H9 (cell line): ENCODE results near the gene CSRP3. TPM values are rescaled to one million over a fixed set of nuclear protein-coding genes. Genes with fewer than 3 reads are reported as not detected.

Experiments
- DNase-seq: peaks from one replicate; pipeline ENCODE4 v3.0.0-alpha.2; 2017
- H2AFZ ChIP-seq: one replicate; pipeline ENCODE4 v1.6.1; 2013; ENCODE audit warnings: mild to moderate bottlenecking, low read length, control low read depth, moderate library complexity
- H2AK5ac ChIP-seq: 2 replicates; pipeline ENCODE4 v1.6.1; 2013; ENCODE audit warnings: low read length, control low read depth, mixed read lengths; ENCODE audit not compliant: insufficient read length
- H2BK120ac ChIP-seq: one replicate; pipeline ENCODE4 v1.6.1; 2013; ENCODE audit warnings: low read depth, mild to moderate bottlenecking, low read length, control low read depth, inconsistent platforms; ENCODE audit not compliant: poor library complexity, severe bottlenecking
- H2BK12ac ChIP-seq: 2 replicates; pipeline ENCODE4 v1.6.1; 2013; ENCODE audit warnings: low read length, control low read depth, mixed read lengths, low read depth; ENCODE audit not compliant: insufficient read length
- H2BK15ac ChIP-seq: 2 replicates; pipeline ENCODE4 v1.6.1; 2013; ENCODE audit warnings: low read depth, low read length, control low read depth
- H2BK20ac ChIP-seq: one replicate; pipeline ENCODE4 v1.6.1; 2013; ENCODE audit warnings: low read depth, mild to moderate bottlenecking, low read length, control low read depth, inconsistent platforms; ENCODE audit not compliant: poor library complexity, severe bottlenecking
- H2BK5ac ChIP-seq: 2 replicates; pipeline ENCODE4 v1.6.1; 2013; ENCODE audit warnings: low read length, control low read depth, mixed read lengths; ENCODE audit not compliant: insufficient read length
- H3K14ac ChIP-seq: 2 replicates; pipeline ENCODE4 v1.6.1; 2013; ENCODE audit warnings: low read length, control low read depth; ENCODE audit not compliant: insufficient read depth
- H3K18ac ChIP-seq: 2 replicates; pipeline ENCODE4 v1.6.1; 2013; ENCODE audit warnings: low read depth, mild to moderate bottlenecking, mixed read lengths, low read length, control low read depth; ENCODE audit not compliant: insufficient read length
- H3K23ac ChIP-seq: 2 replicates; pipeline ENCODE4 v1.6.1; 2013; ENCODE audit warnings: low read length, control low read depth, mixed read lengths, low read depth; ENCODE audit not compliant: insufficient read length
- H3K23me2 ChIP-seq: 2 replicates; pipeline ENCODE4 v1.6.1; 2013; ENCODE audit warnings: low read depth, mild to moderate bottlenecking, mixed read lengths, low read length, control low read depth; ENCODE audit not compliant: insufficient read length, poor library complexity, severe bottlenecking
- H3K27ac ChIP-seq: 2 replicates; pipeline ENCODE4 v1.5.1; 2013; ENCODE audit warnings: low read length, control low read depth, mixed read lengths, low read depth; ENCODE audit not compliant: insufficient read length
- H3K27me3 ChIP-seq: 2 replicates; pipeline ENCODE4 v1.6.1; 2013; ENCODE audit warnings: low read length, control low read depth, inconsistent platforms; ENCODE audit not compliant: insufficient read depth
- H3K4ac ChIP-seq: 2 replicates; pipeline ENCODE4 v1.6.1; 2013; ENCODE audit warnings: low read depth, mild to moderate bottlenecking, control low read depth, inconsistent platforms, low read length, moderate library complexity
- H3K4me1 ChIP-seq: 2 replicates; pipeline ENCODE4 v1.6.1; 2013; ENCODE audit warnings: low read length, control low read depth, inconsistent platforms; ENCODE audit not compliant: insufficient read depth
- H3K4me2 ChIP-seq: 2 replicates; pipeline ENCODE4 v1.6.1; 2013; ENCODE audit warnings: low read length, control low read depth, mixed read lengths; ENCODE audit not compliant: insufficient read length, insufficient read depth
- H3K56ac ChIP-seq: 2 replicates; pipeline ENCODE4 v1.6.1; 2013; ENCODE audit warnings: low read depth, mild to moderate bottlenecking, mixed read lengths, low read length, control low read depth; ENCODE audit not compliant: insufficient read length
- H3K79me1 ChIP-seq: 2 replicates; pipeline ENCODE4 v1.6.1; 2013; ENCODE audit warnings: low read depth, mild to moderate bottlenecking, moderate library complexity, low read length, control low read depth, inconsistent platforms; ENCODE audit not compliant: insufficient read depth, poor library complexity, severe bottlenecking
- H3K79me2 ChIP-seq: 2 replicates; pipeline ENCODE4 v1.6.1; 2013; ENCODE audit warnings: low read length, control low read depth, inconsistent platforms; ENCODE audit not compliant: insufficient read depth
- H3K9ac ChIP-seq: 2 replicates; pipeline ENCODE4 v1.6.1; 2013; ENCODE audit warnings: low read length, control low read depth, mixed read lengths; ENCODE audit not compliant: insufficient read length; ENCODE audit errors: extremely low read depth
- H3K9me3 ChIP-seq: one replicate; pipeline ENCODE4 v1.6.1; 2013; ENCODE audit warnings: low read depth, low read length, inconsistent platforms; ENCODE audit not compliant: control insufficient read depth
- H3T11ph ChIP-seq: one replicate; pipeline ENCODE4 v1.6.1; 2013; ENCODE audit warnings: mild to moderate bottlenecking, low read length, control low read depth, inconsistent platforms
- H4K20me1 ChIP-seq: one replicate; pipeline ENCODE4 v1.6.1; 2013; ENCODE audit not compliant: control insufficient read depth, insufficient read length, insufficient read depth
- H4K5ac ChIP-seq: 2 replicates; pipeline ENCODE4 v1.6.1; 2013; ENCODE audit warnings: low read depth, mild to moderate bottlenecking, mixed read lengths, low read length, control low read depth; ENCODE audit not compliant: insufficient read length
- H4K8ac ChIP-seq: replicated peaks from 2 replicates; pipeline ENCODE4 v1.6.1; 2013; ENCODE audit warnings: low read length, control low read depth, mixed read lengths, low read depth; ENCODE audit not compliant: insufficient read length
- H4K91ac ChIP-seq: 2 replicates; pipeline ENCODE4 v1.6.1; 2013; ENCODE audit warnings: low read depth, mild to moderate bottlenecking, moderate library complexity, mixed read lengths, low read length, control low read depth; ENCODE audit not compliant: insufficient read length
- H3K27ac Mint-ChIP-seq, 3 experiments: 2 replicates in 2 of 3; 3 replicates in 1 of 3; pipeline ENCODE4 v1.8.0; 2020 to 2021; ENCODE audit warnings: mixed read lengths in 3 of 3, mild to moderate bottlenecking in 1 of 3, moderate library complexity in 1 of 3
- H3K27me3 Mint-ChIP-seq: 2 replicates; pipeline ENCODE4 v1.8.0; 2021; ENCODE audit warnings: low read depth, mild to moderate bottlenecking, moderate library complexity, mixed read lengths
- H3K36me3 Mint-ChIP-seq, 3 experiments: 2 replicates in 2 of 3; 3 replicates in 1 of 3; pipeline ENCODE4 v1.8.0; 2020 to 2021; ENCODE audit warnings: low read depth in 3 of 3, mixed read lengths in 3 of 3; ENCODE audit not compliant: insufficient read depth in 1 of 3
- H3K4me1 Mint-ChIP-seq, 2 experiments: 2 replicates each; pipeline ENCODE4 v1.8.0; 2020; ENCODE audit warnings: mixed read lengths in 2 of 2
- H3K4me3 Mint-ChIP-seq, 2 experiments: 2 replicates in 1 of 2; 3 replicates in 1 of 2; pipeline ENCODE4 v1.8.0; 2020 to 2021; ENCODE audit warnings: mild to moderate bottlenecking in 2 of 2, mixed read lengths in 2 of 2, moderate library complexity in 1 of 2
- H3K9me3 Mint-ChIP-seq, 2 experiments: 2 replicates in 1 of 2; 3 replicates in 1 of 2; pipeline ENCODE4 v1.8.0; 2020; ENCODE audit warnings: mild to moderate bottlenecking in 2 of 2, mixed read lengths in 2 of 2, moderate library complexity in 1 of 2
- CTCF ChIP-seq: fragments of 200-600 bp; sonication (generic); conservative IDR thresholded peaks from 3 replicates; pipeline ENCODE4 v1.8.0; 2021; ENCODE audit warnings: antibody characterized with exemption, mild to moderate bottlenecking
- WGBS: extraction: QIAGEN DNeasy Blood & Tissue Kit; methylation state at CpG from one replicate; pipeline ENCODE4 v1.1.7; 2013; ENCODE audit warnings: missing lambda C conversion rate, low lambda C conversion rate, mixed read lengths; ENCODE audit not compliant: insufficient read length; ENCODE audit errors: extremely low coverage; 5-methylcytosine and 5-hydroxymethylcytosine counted together
- total RNA-seq: library from RNA; stranded (reverse); gene quantifications from 2 replicates; pipeline ENCODE4 v1.2.1, GENCODE V29; 2021

Gene CSRP3
- total RNA-seq, 1 experiment from 2014 or later, result not detected

- Histone ChIP-seq H3K27me3 (no peaks in the 10 kb centered on the region), H3K23ac (no peak overlapping the region), H3K4me1 (no peaks in the 10 kb centered on the region), H3K23me2 (no peaks in the 10 kb centered on the region), H2AFZ (no peak overlapping the region), H3K79me1 (no peaks in the 10 kb centered on the region), H2BK20ac (no peak overlapping the region), H3K4ac (no peak overlapping the region), H3K14ac (no peak overlapping the region), H2AK5ac (no peak overlapping the region), H2BK120ac (no peak overlapping the region), H2BK15ac (no peak overlapping the region), H4K8ac (no peak overlapping the region), H4K20me1 (no peaks in the 10 kb centered on the region), H3K79me2 (no peaks in the 10 kb centered on the region), H3K4me2 (no peak overlapping the region), H4K5ac (no peak overlapping the region), H3K9ac (no peak overlapping the region), H3K18ac (no peak overlapping the region), H4K91ac (no peak overlapping the region), H2BK5ac (no peak overlapping the region), H2BK12ac (no peak overlapping the region), H3K9me3 (no peaks in the 10 kb centered on the region), H3K56ac (no peak overlapping the region), H3T11ph (no peak overlapping the region), H3K27ac (no peak overlapping the region)
- peaks cover 0 to 7% of the 10 kb centered on the region in 2 experiments; a peak in 2 of 5 replicates for H3K9me3 Mint-ChIP-seq
- no CpG with 5 or more reads among the region's 6 CpGs for WGBS
- TF ChIP-seq CTCF, result no peak
- no peak for DNase-seq
- H3K4me1 Mint-ChIP-seq, result no peaks in the 10 kb centered on the region
- H3K36me3 Mint-ChIP-seq, result peaks cover 0 to 3% (median 0%) of the 10 kb centered on the region in 3 experiments; a peak in 1 of 7 replicates
- H3K4me3 Mint-ChIP-seq, result no peak overlapping the region
- no peak overlapping the region for H3K27ac Mint-ChIP-seq
- peaks cover 2% of the 10 kb centered on the region; the same call in 1 of the 2 replicates for H3K27me3 Mint-ChIP-seq
Observed at GRCh38 chr11:19196432-19196831, 5.4 kb downstream of the CSRP3 start.
